Mesenchymal stem cell (in vitro differentiated cells and primary cell): Measurements from ENCODE around the gene CNDP2.

ENCODE experiments used
- DNase-seq: peaks from one replicate; pipeline ENCODE4 v3.0.0-alpha.2; 2013
- H2AFZ ChIP-seq: one replicate; pipeline ENCODE4 v1.6.1; 2013; ENCODE audit warnings: low read depth, mild to moderate bottlenecking, control low read depth, inconsistent platforms, low read length, moderate library complexity
- H2AK5ac ChIP-seq: 2 replicates; pipeline ENCODE4 v1.6.1; 2013; ENCODE audit warnings: low read length, moderate library complexity, mild to moderate bottlenecking, inconsistent platforms; ENCODE audit not compliant: severe bottlenecking
- H2BK120ac ChIP-seq: one replicate; pipeline ENCODE4 v1.6.1; 2013; ENCODE audit warnings: low read depth, mild to moderate bottlenecking, inconsistent platforms, low read length, moderate library complexity
- H2BK12ac ChIP-seq, 2 experiments: one replicate each; pipeline ENCODE4 v1.6.1; 2013; ENCODE audit warnings: inconsistent platforms in 2 of 2, low read length in 2 of 2, mild to moderate bottlenecking in 2 of 2, moderate library complexity in 2 of 2, control low read depth in 1 of 2
- H2BK15ac ChIP-seq: one replicate; pipeline ENCODE4 v1.6.1; 2013; ENCODE audit warnings: mild to moderate bottlenecking, low read depth, inconsistent platforms; ENCODE audit not compliant: poor library complexity, severe bottlenecking
- H2BK5ac ChIP-seq: 2 replicates; pipeline ENCODE4 v1.6.1; 2013; ENCODE audit warnings: low read depth, mild to moderate bottlenecking, low read length, control low read depth, inconsistent platforms; ENCODE audit not compliant: poor library complexity, severe bottlenecking
- H3K14ac ChIP-seq, 2 experiments: one replicate each; pipeline ENCODE4 v1.6.1; 2013; ENCODE audit warnings: inconsistent platforms in 2 of 2, low read length in 2 of 2, control low read depth in 1 of 2, mild to moderate bottlenecking in 1 of 2, moderate library complexity in 1 of 2
- H3K18ac ChIP-seq, 2 experiments: one replicate each; pipeline ENCODE4 v1.6.1; 2013; ENCODE audit warnings: inconsistent platforms in 2 of 2, low read length in 2 of 2, control low read depth in 1 of 2, low read depth in 1 of 2, mild to moderate bottlenecking in 1 of 2
- H3K23ac ChIP-seq, 2 experiments: one replicate each; pipeline ENCODE4 v1.6.1; 2013; ENCODE audit warnings: inconsistent platforms in 2 of 2, low read length in 2 of 2, mild to moderate bottlenecking in 2 of 2, moderate library complexity in 2 of 2, control low read depth in 1 of 2
- H3K27ac ChIP-seq: 2 replicates; pipeline ENCODE4 v1.5.1; 2013; ENCODE audit warnings: mild to moderate bottlenecking, moderate library complexity, low read length, control low read depth, inconsistent platforms; ENCODE audit not compliant: poor library complexity, severe bottlenecking
- H3K27me3 ChIP-seq, 2 experiments: 2 replicates each; pipeline versions ENCODE4 v1.6.1 to v1.7.0; 2013; ENCODE audit warnings: low read length in 2 of 2, mild to moderate bottlenecking in 2 of 2, moderate library complexity in 2 of 2, control low read depth in 1 of 2, inconsistent platforms in 1 of 2; ENCODE audit not compliant: control insufficient read depth in 1 of 2, insufficient read depth in 1 of 2
- H3K36me3 ChIP-seq, 2 experiments: 2 replicates each; pipeline versions ENCODE4 v1.6.1 to v1.7.0; 2013; ENCODE audit warnings: low read length in 2 of 2, control low read depth in 1 of 2, inconsistent platforms in 1 of 2, low read depth in 1 of 2, mild to moderate bottlenecking in 1 of 2; ENCODE audit not compliant: insufficient read depth in 2 of 2, control insufficient read depth in 1 of 2
- H3K4ac ChIP-seq, 2 experiments: one replicate each; pipeline ENCODE4 v1.6.1; 2013; ENCODE audit warnings: inconsistent platforms in 2 of 2, low read length in 2 of 2, mild to moderate bottlenecking in 2 of 2, moderate library complexity in 2 of 2, control low read depth in 1 of 2, low read depth in 1 of 2
- H3K4me1 ChIP-seq: 2 replicates; pipeline ENCODE4 v1.6.1; 2013; ENCODE audit warnings: low read depth, low read length, control low read depth; ENCODE audit not compliant: control insufficient read depth, insufficient read depth
- H3K4me2 ChIP-seq: 2 replicates; pipeline ENCODE4 v1.6.1; 2013; ENCODE audit warnings: low read length, mild to moderate bottlenecking, inconsistent platforms; ENCODE audit not compliant: poor library complexity, severe bottlenecking
- H3K4me3 ChIP-seq, 2 experiments: 2 replicates each; pipeline versions ENCODE4 v1.5.1 to v1.7.0; 2013; ENCODE audit warnings: low read length in 2 of 2, mild to moderate bottlenecking in 2 of 2, control low read depth in 1 of 2, low read depth in 1 of 2; ENCODE audit not compliant: insufficient read depth in 1 of 2
- H3K79me1 ChIP-seq: replicated peaks from 2 replicates; pipeline ENCODE4 v1.6.1; 2013; ENCODE audit warnings: mild to moderate bottlenecking, control low read depth, low read length, inconsistent platforms; ENCODE audit not compliant: poor library complexity, severe bottlenecking
- H3K9ac ChIP-seq: 2 replicates; pipeline ENCODE4 v1.7.0; 2013; ENCODE audit warnings: mild to moderate bottlenecking, low read length, moderate library complexity
- H3K9me3 ChIP-seq: 2 replicates; pipeline ENCODE4 v1.7.0; 2013; ENCODE audit warnings: mild to moderate bottlenecking, low read length; ENCODE audit not compliant: control insufficient read depth
- H4K8ac ChIP-seq: one replicate; pipeline ENCODE4 v1.6.1; 2013; ENCODE audit warnings: inconsistent platforms, mild to moderate bottlenecking, low read length, moderate library complexity
- H4K91ac ChIP-seq: one replicate; pipeline ENCODE4 v1.6.1; 2013; ENCODE audit warnings: mild to moderate bottlenecking, low read length, inconsistent platforms
- WGBS: methylation state at CpG from one replicate; pipeline ENCODE4 v1.1.7; 2013; ENCODE audit warnings: mixed read lengths; 5-methylcytosine and 5-hydroxymethylcytosine counted together

CNDP2 gene

GRCh38 chr18:74454279-74454751 is 41.8 kb upstream of the CNDP2 start:
- H3K18ac ChIP-seq = no peak overlapping the region
- 87% methylated on average over 8 of the region's 9 CpGs for WGBS
- H3K79me1 ChIP-seq = no peaks in the 10 kb centered on the region
- DNase-seq = no peak
- no peak overlapping the region for H3K4me3 ChIP-seq
- H2AFZ ChIP-seq = no peak overlapping the region
- no peak overlapping the region for H3K4me2 ChIP-seq
- no peak overlapping the region for H2BK5ac ChIP-seq
- no peak overlapping the region for H2AK5ac ChIP-seq
- H4K91ac ChIP-seq = no peak overlapping the region
- no peak overlapping the region for H2BK12ac ChIP-seq
- no peaks in the 10 kb centered on the region for H3K36me3 ChIP-seq
- H3K4ac ChIP-seq = no peak overlapping the region
- H2BK15ac ChIP-seq = no peak overlapping the region
- H3K27me3 ChIP-seq = peaks cover 62 to 86% of the 10 kb centered on the region in 2 experiments
- H3K27ac ChIP-seq = no peak overlapping the region
- no peak overlapping the region for H3K14ac ChIP-seq
- H3K4me1 ChIP-seq = peaks cover 11% of the 10 kb centered on the region
- H3K23ac ChIP-seq = no peak overlapping the region
- no peaks in the 10 kb centered on the region for H3K9me3 ChIP-seq
- H3K9ac ChIP-seq = no peak overlapping the region
- H4K8ac ChIP-seq = no peak overlapping the region
- no peak overlapping the region for H2BK120ac ChIP-seq

GRCh38 chr18:74455386-74455785 is 40.8 kb upstream of the CNDP2 start:
- Histone ChIP-seq H3K18ac (no peak overlapping the region), H3K4me1 (peaks cover 11% of the 10 kb centered on the region), H3K9me3 (no peaks in the 10 kb centered on the region), H3K27me3 (peaks cover 70 to 95% of the 10 kb centered on the region in 2 experiments), H3K14ac (no peak overlapping the region), H3K27ac (no peak overlapping the region), H2AK5ac (no peak overlapping the region), H4K8ac (no peak overlapping the region), H3K79me1 (no peaks in the 10 kb centered on the region), H3K23ac (no peak overlapping the region), H3K4me3 (no peak overlapping the region), H2BK12ac (no peak overlapping the region), H2AFZ (no peak overlapping the region), H3K9ac (no peak overlapping the region), H3K4ac (no peak overlapping the region), H2BK15ac (no peak overlapping the region), H2BK5ac (no peak overlapping the region), H4K91ac (no peak overlapping the region), H3K36me3 (no peaks in the 10 kb centered on the region), H2BK120ac (no peak overlapping the region), H3K4me2 (no peak overlapping the region)
- no peak for DNase-seq
- over 99% methylated on average over 7 of the region's 10 CpGs for WGBS

GRCh38 chr18:74456017-74456348 is 40.2 kb upstream of the CNDP2 start:
- H3K27ac ChIP-seq = no peak overlapping the region
- no peak overlapping the region for H3K18ac ChIP-seq
- no peak overlapping the region for H3K4ac ChIP-seq
- H2AFZ ChIP-seq = no peak overlapping the region
- H4K8ac ChIP-seq = no peak overlapping the region
- no peak overlapping the region for H2AK5ac ChIP-seq
- no peak overlapping the region for H3K9ac ChIP-seq
- peaks cover 75 to 96% of the 10 kb centered on the region in 2 experiments for H3K27me3 ChIP-seq
- no peak overlapping the region for H2BK15ac ChIP-seq
- no peak overlapping the region for H3K23ac ChIP-seq
- H2BK120ac ChIP-seq = no peak overlapping the region
- H3K4me2 ChIP-seq = no peak overlapping the region
- H3K79me1 ChIP-seq = no peaks in the 10 kb centered on the region
- H3K9me3 ChIP-seq = no peaks in the 10 kb centered on the region
- no peak overlapping the region for H4K91ac ChIP-seq
- H3K36me3 ChIP-seq = no peaks in the 10 kb centered on the region
- no peak for DNase-seq
- no peak overlapping the region for H2BK5ac ChIP-seq
- no peak overlapping the region for H3K14ac ChIP-seq
- H2BK12ac ChIP-seq = no peak overlapping the region
- 8% methylated on average over 7 of the region's 7 CpGs for WGBS
- no peak overlapping the region for H3K4me3 ChIP-seq
- peaks cover 11% of the 10 kb centered on the region for H3K4me1 ChIP-seq

- Histone ChIP-seq H3K14ac (no peak overlapping the region), H2BK15ac (no peak overlapping the region), H2BK12ac (no peak overlapping the region), H3K9me3 (no peaks in the 10 kb centered on the region), H3K4ac (no peak overlapping the region), H3K36me3 (no peaks in the 10 kb centered on the region), H2AK5ac (no peak overlapping the region), H3K4me1 (peaks cover 11% of the 10 kb centered on the region), H2BK5ac (no peak overlapping the region), H2AFZ (no peak overlapping the region), H3K18ac (no peak overlapping the region), H3K27me3 (peaks cover 75 to 93% of the 10 kb centered on the region in 2 experiments), H4K8ac (no peak overlapping the region), H3K9ac (no peak overlapping the region), H4K91ac (no peak overlapping the region), H2BK120ac (no peak overlapping the region), H3K79me1 (no peaks in the 10 kb centered on the region), H3K4me2 (peak overlapping the region; percentile 40), H3K23ac (no peak overlapping the region), H3K27ac (no peak overlapping the region), H3K4me3 (peak overlapping the region in 1 of 2 experiments; percentile 31)
- no peak for DNase-seq
- 2% methylated on average over 56 of the region's 69 CpGs for WGBS
Measured at GRCh38 chr18:74456349-74457042, 39.7 kb upstream of the CNDP2 start.
